HEK293 (cell line): ENCODE data around the gene IQCH.
A peak's percentile ranks its signal among the peaks of the same experiment; 100 is the strongest.

ENCODE experiments used
- CTCF ChIA-PET: fragments of 350-600 bp; formaldehyde crosslinking; extraction: SDS; loops from one replicate; lab custom pipeline; 2021; ENCODE audit warnings: antibody characterized with exemption; lab: Yijun Ruan, JAX
- POLR2A ChIA-PET: fragments of 300-600 bp; formaldehyde crosslinking; extraction: SDS; loops from one replicate; lab custom pipeline; 2020; ENCODE audit warnings: antibody characterized with exemption, inconsistent platforms; lab: Yijun Ruan, JAX
- H3K27ac ChIP-seq: fragments of 200-500 bp; sonication (Bioruptor generic); 2 replicates; pipeline ENCODE4 v1.5.1; 2014; ENCODE audit warnings: low read depth, low read length, control low read depth, inconsistent platforms; ENCODE audit errors: extremely low read depth
- H3K36me3 ChIP-seq, 2 experiments: fragments of 200-500 bp in 1 of 2; sonication (Bioruptor generic) in 1 of 2; 1 replicate in 1 of 2; 2 replicates in 1 of 2; pipeline ENCODE4 v1.5.1; 2014 to 2017; ENCODE audit warnings: inconsistent platforms in 2 of 2, low read length in 2 of 2; ENCODE audit not compliant: control insufficient read depth in 2 of 2, insufficient read depth in 1 of 2
- H3K4me1 ChIP-seq: fragments of 200-500 bp; sonication (Bioruptor generic); 2 replicates; pipeline ENCODE4 v1.5.1; 2014; ENCODE audit warnings: mild to moderate bottlenecking, low read length, inconsistent platforms; ENCODE audit not compliant: control insufficient read depth, insufficient read depth
- H3K4me3 ChIP-seq: 2 replicates; pipeline ENCODE4 v1.5.1; 2011; ENCODE audit warnings: low read depth, mild to moderate bottlenecking, control low read depth, low read length, moderate library complexity
- H3K9me3 ChIP-seq: fragments of 200-500 bp; sonication (Bioruptor generic); 2 replicates; pipeline ENCODE4 v1.5.1; 2014; ENCODE audit warnings: low read depth, low read length, inconsistent platforms; ENCODE audit not compliant: control insufficient read depth, insufficient read depth
- FEZF1 ChIP-seq: fragments of 450-650 bp; formaldehyde crosslinking; IDR thresholded peaks from 2 replicates; pipeline ENCODE4 v1.5.1; 2016; ENCODE audit warnings: missing biosample characterization, missing genetic modification characterization
- OVOL3 ChIP-seq: fragments of 450-650 bp; formaldehyde crosslinking; IDR thresholded peaks from 2 replicates; pipeline ENCODE4 v1.5.1; 2016; ENCODE audit warnings: missing biosample characterization, missing genetic modification characterization
- PRDM1 ChIP-seq: fragments of 450-650 bp; formaldehyde crosslinking; IDR thresholded peaks from 2 replicates; pipeline ENCODE4; 2016; ENCODE audit warnings: missing biosample characterization, missing genetic modification characterization
- SCRT2 ChIP-seq: fragments of 450-650 bp; formaldehyde crosslinking; IDR thresholded peaks from 2 replicates; pipeline ENCODE4 v1.5.1; 2016; ENCODE audit warnings: missing biosample characterization, missing genetic modification characterization
- SETDB1 ChIP-seq: IDR thresholded peaks from one replicate; pipeline ENCODE4 v1.6.1; 2017; ENCODE audit warnings: mild to moderate bottlenecking, low read length, moderate library complexity, mixed read lengths; ENCODE audit not compliant: insufficient read length
- SP7 ChIP-seq: fragments of 450-650 bp; formaldehyde crosslinking; IDR thresholded peaks from 2 replicates; pipeline ENCODE4 v1.5.1; 2016; ENCODE audit warnings: missing biosample characterization, missing genetic modification characterization
- YY1 ChIP-seq: fragments of 450-650 bp; formaldehyde crosslinking; IDR thresholded peaks from 2 replicates; pipeline ENCODE4 v1.5.1; 2018; ENCODE audit warnings: missing biosample characterization, missing genetic modification characterization
- ZBTB26 ChIP-seq: fragments of 450-650 bp; formaldehyde crosslinking; optimal IDR thresholded peaks from 2 replicates; pipeline ENCODE3; 2016; ENCODE audit warnings: missing biosample characterization, mild to moderate bottlenecking, missing genetic modification characterization
- ZFP37 ChIP-seq: fragments of 450-650 bp; formaldehyde crosslinking; IDR thresholded peaks from 2 replicates; pipeline ENCODE4 v1.5.1; 2016; ENCODE audit warnings: missing biosample characterization, missing genetic modification characterization
- ZFP69B ChIP-seq: fragments of 450-650 bp; formaldehyde crosslinking; IDR thresholded peaks from 2 replicates; pipeline ENCODE4 v1.5.1; 2016; ENCODE audit warnings: missing biosample characterization, missing genetic modification characterization
- ZNF155 ChIP-seq: fragments of 450-650 bp; formaldehyde crosslinking; IDR thresholded peaks from 2 replicates; pipeline ENCODE4 v1.5.1; 2016; ENCODE audit warnings: missing biosample characterization, missing genetic modification characterization
- ZNF18 ChIP-seq: fragments of 450-650 bp; formaldehyde crosslinking; IDR thresholded peaks from 2 replicates; pipeline ENCODE4 v1.5.1; 2016; ENCODE audit warnings: missing biosample characterization, missing genetic modification characterization
- ZNF211 ChIP-seq: fragments of 450-650 bp; formaldehyde crosslinking; IDR thresholded peaks from 2 replicates; pipeline ENCODE4 v1.5.1; 2016; ENCODE audit warnings: low read depth, missing biosample characterization, missing genetic modification characterization
- ZNF223 ChIP-seq: fragments of 450-650 bp; formaldehyde crosslinking; IDR thresholded peaks from 2 replicates; pipeline ENCODE4 v1.5.1; 2016; ENCODE audit warnings: missing biosample characterization, missing genetic modification characterization
- ZNF274 ChIP-seq, 2 experiments: fragments of 200-500 bp in 1 of 2; fragments of 450-650 bp in 1 of 2; sonication (Bioruptor generic) in 1 of 2; formaldehyde crosslinking in 1 of 2; IDR thresholded peaks; 2 replicates each; pipeline versions ENCODE4 v1.5.1 to v1.6.1; 2014 to 2016; ENCODE audit warnings: borderline replicate concordance in 1 of 2, inconsistent platforms in 1 of 2, low read length in 1 of 2, missing biosample characterization in 1 of 2, missing genetic modification characterization in 1 of 2
- ZNF394 ChIP-seq: fragments of 450-650 bp; formaldehyde crosslinking; IDR thresholded peaks from 2 replicates; pipeline ENCODE4 v1.5.1; 2016; ENCODE audit warnings: missing biosample characterization, missing genetic modification characterization, mild to moderate bottlenecking, moderate library complexity, borderline replicate concordance
- ZNF473 ChIP-seq: fragments of 450-650 bp; formaldehyde crosslinking; IDR thresholded peaks from 2 replicates; pipeline ENCODE4 v1.5.1; 2017; ENCODE audit warnings: missing biosample characterization, missing genetic modification characterization
- ZNF521 ChIP-seq: fragments of 450-650 bp; formaldehyde crosslinking; IDR thresholded peaks from 2 replicates; pipeline ENCODE4 v1.5.1; 2017; ENCODE audit warnings: missing biosample characterization, mild to moderate bottlenecking, missing genetic modification characterization
- ZNF548 ChIP-seq: fragments of 450-650 bp; formaldehyde crosslinking; IDR thresholded peaks from 2 replicates; pipeline ENCODE4 v1.5.1; 2016; ENCODE audit warnings: missing biosample characterization, missing genetic modification characterization
- ZNF747 ChIP-seq: fragments of 450-650 bp; formaldehyde crosslinking; IDR thresholded peaks from 2 replicates; pipeline ENCODE4 v1.5.1; 2016; ENCODE audit warnings: missing biosample characterization, missing genetic modification characterization
- ZNF785 ChIP-seq: fragments of 450-650 bp; formaldehyde crosslinking; IDR thresholded peaks from 2 replicates; pipeline ENCODE4 v1.5.1; 2016; ENCODE audit warnings: missing biosample characterization, missing genetic modification characterization
- ZNF792 ChIP-seq: fragments of 450-650 bp; formaldehyde crosslinking; IDR thresholded peaks from 2 replicates; pipeline ENCODE4 v1.5.1; 2016; ENCODE audit warnings: missing biosample characterization, missing genetic modification characterization
- ZSCAN4 ChIP-seq: fragments of 450-650 bp; formaldehyde crosslinking; IDR thresholded peaks from 2 replicates; pipeline ENCODE4 v1.5.1; 2017; ENCODE audit warnings: missing biosample characterization, missing genetic modification characterization
- ZSCAN5A ChIP-seq: fragments of 450-650 bp; formaldehyde crosslinking; IDR thresholded peaks from 2 replicates; pipeline ENCODE4 v1.5.1; 2016; ENCODE audit warnings: missing biosample characterization, missing genetic modification characterization

Gene IQCH

GRCh38 chr15:67329984-67330733 is 75.6 kb downstream of the IQCH start:
- no peak overlapping the region for H3K27ac ChIP-seq
- no peaks in the 10 kb centered on the region for H3K4me1 ChIP-seq
- POLR2A ChIA-PET, result no interaction called here
- CTCF ChIA-PET, result interaction anchor here (0.5 to 1.4 kb wide), 4 partner anchors 76 to 533 kb away, joined by 3 to 6 read pairs (median 4); no protein-coding TSS in a partner anchor
- TF ChIP-seq ZNF785 (tag by site-specific recombination), result no peak
- TF ChIP-seq ZNF548, result no peak
- TF ChIP-seq ZBTB26 (tag by site-specific recombination), result no peak
- no peak for TF ChIP-seq ZNF274 (IDR thresholded peaks at IDR 0.05; ENCODE audit: low read length)
- no peak for TF ChIP-seq ZNF274 (tag by site-specific recombination; IDR thresholded peaks at IDR 0.05; ENCODE audit: borderline replicate concordance)
- no peak for TF ChIP-seq ZSCAN5A (tag by site-specific recombination)
- TF ChIP-seq ZNF211, result no peak
- TF ChIP-seq PRDM1 (tag by site-specific recombination), result no peak
- TF ChIP-seq FEZF1 (tag by site-specific recombination), result no peak
- TF ChIP-seq ZNF223 (tag by site-specific recombination), result no peak
- no peak for TF ChIP-seq SCRT2 (tag by site-specific recombination)
- no peak for TF ChIP-seq ZNF792 (tag by site-specific recombination)
- TF ChIP-seq, all 188 proteins: peak for 0
- H3K36me3 ChIP-seq, result no peaks in the 10 kb centered on the region
- H3K4me3 ChIP-seq, result no peak overlapping the region
- H3K9me3 ChIP-seq, result no peaks in the 10 kb centered on the region; the same call in 1 of the 2 replicates

GRCh38 chr15:67331676-67332075 is 77.1 kb downstream of the IQCH start:
- POLR2A ChIA-PET, result no interaction called here
- H3K4me3 ChIP-seq, result no peak overlapping the region
- H3K9me3 ChIP-seq, result no peaks in the 10 kb centered on the region; the same call in 1 of the 2 replicates
- TF ChIP-seq ZNF747 (no peak), SP7 (no peak), OVOL3 (tag by site-specific recombination) (no peak), ZNF394 (tag by site-specific recombination) (no peak), ZNF473 (tag by site-specific recombination) (no peak)
- H3K27ac ChIP-seq, result no peak overlapping the region
- no peaks in the 10 kb centered on the region for H3K36me3 ChIP-seq
- CTCF ChIA-PET, result interaction anchor here (1.3 to 1.6 kb wide), 2 partner anchors 125 to 410 kb away, joined by 3 to 5 read pairs; no protein-coding TSS in a partner anchor
- no peaks in the 10 kb centered on the region for H3K4me1 ChIP-seq

GRCh38 chr15:67335026-67335425 is 80.4 kb downstream of the IQCH start:
- H3K36me3 ChIP-seq, result no peaks in the 10 kb centered on the region
- TF ChIP-seq ZBTB26 (tag by site-specific recombination) (no peak), ZNF18 (tag by site-specific recombination) (no peak), SETDB1 (no peak), ZFP69B (tag by site-specific recombination) (no peak), ZSCAN4 (tag by site-specific recombination) (peak; percentile 82; the same call in 1 of the 2 replicates), ZFP37 (no peak), ZNF155 (tag by site-specific recombination) (no peak), YY1 (no peak), ZNF521 (tag by site-specific recombination) (no peak)
- TF ChIP-seq, all 188 proteins: peak for 1
- CTCF ChIA-PET, result interaction anchor here (1.0 kb wide), 1 partner anchor 99 kb away, joined by 3 read pairs; no protein-coding TSS in a partner anchor
- no peak overlapping the region for H3K27ac ChIP-seq
- no peak overlapping the region for H3K4me3 ChIP-seq
- no peaks in the 10 kb centered on the region for H3K9me3 ChIP-seq
- POLR2A ChIA-PET, result no interaction called here
- no peaks in the 10 kb centered on the region for H3K4me1 ChIP-seq
